Progenitor cell of endocrine pancreas (in vitro differentiated cells): ENCODE data around the gene PPARA. TPM values are rescaled to one million over a fixed set of nuclear protein-coding genes. Genes with fewer than 3 reads are reported as not detected.

Experiments
- DNase-seq: peaks from one replicate; pipeline ENCODE4 v3.0.0; 2021; ENCODE audit warnings: low spot score; ENCODE audit not compliant: unreplicated experiment
- H3K27ac Mint-ChIP-seq: 2 replicates; pipeline ENCODE4 v1.8.0; 2021; ENCODE audit warnings: mild to moderate bottlenecking, moderate library complexity, mixed read lengths
- H3K27me3 Mint-ChIP-seq: 2 replicates; pipeline ENCODE4 v1.8.0; 2021; ENCODE audit warnings: mixed read lengths
- H3K36me3 Mint-ChIP-seq: 2 replicates; pipeline ENCODE4 v1.8.0; 2022; ENCODE audit warnings: mixed read lengths; ENCODE audit not compliant: insufficient read depth
- H3K4me1 Mint-ChIP-seq: 2 replicates; pipeline ENCODE4 v1.8.0; 2021; ENCODE audit warnings: low read depth, mixed read lengths
- H3K4me3 Mint-ChIP-seq: 2 replicates; pipeline ENCODE4 v1.8.0; 2021; ENCODE audit warnings: low read depth, mild to moderate bottlenecking, moderate library complexity, mixed read lengths
- H3K9me3 Mint-ChIP-seq: 2 replicates; pipeline ENCODE4 v1.8.0; 2021; ENCODE audit warnings: low read depth, mixed read lengths
- total RNA-seq: library from RNA; stranded (reverse); gene quantifications from 2 replicates; pipeline ENCODE4 v1.2.1, GENCODE V29; 2021
- TF ChIP-seq, protein P1 (sequence below): fragments of 200-600 bp; sonication (generic); IDR thresholded peaks from one replicate; pipeline ENCODE4 v1.5.0; 2021; ENCODE audit warnings: antibody characterized with exemption, mild to moderate bottlenecking; ENCODE audit not compliant: unreplicated experiment

PPARA gene
- total RNA-seq, 1 donor from 2014 or later: 33.5 TPM

DNA sequence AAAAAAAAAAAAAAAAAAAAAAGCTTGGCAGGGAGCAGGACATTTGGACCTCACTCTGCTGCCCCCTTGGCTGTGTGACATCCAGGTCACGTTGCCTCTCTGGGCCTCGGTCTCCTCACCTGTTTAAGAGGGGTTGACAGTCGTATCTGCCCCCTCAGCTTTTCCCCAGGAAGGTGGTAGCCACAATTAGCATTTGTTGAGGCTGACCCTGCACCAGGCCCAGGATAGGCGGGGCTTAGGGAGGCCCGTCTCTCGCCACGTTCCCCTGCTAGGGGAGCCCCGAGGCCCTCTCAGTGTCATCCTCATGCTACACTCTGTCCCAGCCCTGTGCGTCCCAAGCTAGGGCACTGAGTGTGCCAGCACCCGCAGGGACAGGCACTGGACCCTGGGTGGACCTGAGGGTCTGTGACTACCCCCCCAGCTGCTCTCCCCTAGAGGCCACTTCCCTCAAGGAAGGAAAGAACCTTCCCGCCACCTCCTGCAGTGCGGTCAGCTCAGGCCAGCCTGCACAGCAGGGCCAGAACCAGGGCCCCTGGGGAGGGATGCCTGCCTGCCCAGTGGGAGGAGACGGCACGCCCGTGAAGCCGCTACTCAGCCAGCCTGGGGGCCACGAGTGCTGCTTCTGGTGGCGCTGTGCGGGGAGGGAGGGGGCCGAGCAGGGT, 38.5 kb upstream of the PPARA start:
- no peaks in the 10 kb centered on the region for H3K36me3 Mint-ChIP-seq
- no peaks in the 10 kb centered on the region for H3K27me3 Mint-ChIP-seq
- DNase-seq: no peak
- H3K27ac Mint-ChIP-seq: no peak overlapping the region
- no peak overlapping the region for H3K4me3 Mint-ChIP-seq
- H3K4me1 Mint-ChIP-seq: no peaks in the 10 kb centered on the region
- TF ChIP-seq, protein P1, sequence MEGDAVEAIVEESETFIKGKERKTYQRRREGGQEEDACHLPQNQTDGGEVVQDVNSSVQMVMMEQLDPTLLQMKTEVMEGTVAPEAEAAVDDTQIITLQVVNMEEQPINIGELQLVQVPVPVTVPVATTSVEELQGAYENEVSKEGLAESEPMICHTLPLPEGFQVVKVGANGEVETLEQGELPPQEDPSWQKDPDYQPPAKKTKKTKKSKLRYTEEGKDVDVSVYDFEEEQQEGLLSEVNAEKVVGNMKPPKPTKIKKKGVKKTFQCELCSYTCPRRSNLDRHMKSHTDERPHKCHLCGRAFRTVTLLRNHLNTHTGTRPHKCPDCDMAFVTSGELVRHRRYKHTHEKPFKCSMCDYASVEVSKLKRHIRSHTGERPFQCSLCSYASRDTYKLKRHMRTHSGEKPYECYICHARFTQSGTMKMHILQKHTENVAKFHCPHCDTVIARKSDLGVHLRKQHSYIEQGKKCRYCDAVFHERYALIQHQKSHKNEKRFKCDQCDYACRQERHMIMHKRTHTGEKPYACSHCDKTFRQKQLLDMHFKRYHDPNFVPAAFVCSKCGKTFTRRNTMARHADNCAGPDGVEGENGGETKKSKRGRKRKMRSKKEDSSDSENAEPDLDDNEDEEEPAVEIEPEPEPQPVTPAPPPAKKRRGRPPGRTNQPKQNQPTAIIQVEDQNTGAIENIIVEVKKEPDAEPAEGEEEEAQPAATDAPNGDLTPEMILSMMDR: no peak
- H3K9me3 Mint-ChIP-seq: no peaks in the 10 kb centered on the region

DNA sequence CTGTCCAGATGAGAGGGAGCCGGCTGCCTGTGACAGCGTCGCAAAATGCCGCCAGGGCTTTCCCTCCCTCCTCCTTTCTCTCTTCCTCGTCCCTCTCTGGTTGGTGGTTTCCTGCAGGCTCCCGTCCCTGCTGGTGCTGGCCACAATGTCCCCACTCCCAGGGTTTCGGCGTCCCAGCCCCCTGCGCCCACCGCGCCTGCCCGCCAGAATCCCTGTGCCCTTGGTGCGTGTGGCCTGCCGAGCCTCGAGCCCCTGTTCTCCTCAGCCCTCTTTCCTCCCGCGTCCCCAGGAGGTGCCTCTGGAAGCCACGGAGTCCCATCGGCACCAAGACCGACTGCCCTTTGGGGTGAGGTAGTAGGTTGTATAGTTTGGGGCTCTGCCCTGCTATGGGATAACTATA, 37.9 kb upstream of the PPARA start:
- Mint-ChIP-seq H3K27ac (no peak overlapping the region), H3K9me3 (no peaks in the 10 kb centered on the region), H3K4me3 (no peak overlapping the region), H3K36me3 (no peaks in the 10 kb centered on the region), H3K27me3 (no peaks in the 10 kb centered on the region), H3K4me1 (no peaks in the 10 kb centered on the region)
- DNase-seq: no peak
- TF ChIP-seq, protein P1: no peak

DNA sequence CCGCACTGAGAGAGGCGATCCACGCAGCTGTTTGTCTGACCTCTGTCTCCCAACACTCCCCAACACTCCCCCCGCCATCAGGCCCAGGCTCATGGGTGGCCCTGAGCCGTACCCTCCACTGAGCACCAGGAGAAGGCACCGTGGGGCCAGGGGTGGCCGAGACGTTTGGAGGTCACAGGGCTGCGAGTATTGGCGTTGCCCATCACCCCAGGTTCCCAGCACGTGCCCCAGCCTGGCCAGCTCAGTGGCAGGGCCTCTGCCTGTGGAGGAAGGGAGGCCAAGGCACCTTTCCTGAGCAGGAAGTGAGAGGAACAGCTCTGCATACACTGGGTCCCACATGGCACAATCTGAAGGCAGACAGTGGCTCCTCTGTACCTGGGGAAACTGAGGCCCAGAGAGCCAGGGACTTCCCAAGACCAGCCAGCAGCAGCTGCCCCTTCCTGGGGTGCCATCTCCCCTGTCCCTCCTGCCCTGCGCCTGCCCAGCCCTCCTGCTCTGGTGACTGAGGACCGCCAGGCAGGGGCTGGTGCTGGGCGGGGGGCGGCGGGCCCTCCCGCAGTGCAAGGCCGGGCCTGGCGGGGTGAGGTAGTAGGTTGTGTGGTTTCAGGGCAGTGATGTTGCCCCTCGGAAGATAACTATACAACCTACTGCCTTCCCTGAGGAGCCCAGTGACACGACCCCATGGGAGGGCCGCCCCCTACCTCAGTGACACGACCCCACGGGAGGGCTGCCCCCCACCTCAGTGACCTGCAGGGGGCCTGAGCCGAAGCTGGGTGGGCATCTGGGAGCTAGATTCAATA, 37.0 kb upstream of the PPARA start:
- H3K36me3 Mint-ChIP-seq: no peaks in the 10 kb centered on the region
- no peak for DNase-seq
- TF ChIP-seq, protein P1: no peak
- H3K4me1 Mint-ChIP-seq: no peaks in the 10 kb centered on the region
- H3K27me3 Mint-ChIP-seq: peaks cover 3% of the 10 kb centered on the region
- no peak overlapping the region for H3K27ac Mint-ChIP-seq
- H3K4me3 Mint-ChIP-seq: no peak overlapping the region
- H3K9me3 Mint-ChIP-seq: no peaks in the 10 kb centered on the region

DNA sequence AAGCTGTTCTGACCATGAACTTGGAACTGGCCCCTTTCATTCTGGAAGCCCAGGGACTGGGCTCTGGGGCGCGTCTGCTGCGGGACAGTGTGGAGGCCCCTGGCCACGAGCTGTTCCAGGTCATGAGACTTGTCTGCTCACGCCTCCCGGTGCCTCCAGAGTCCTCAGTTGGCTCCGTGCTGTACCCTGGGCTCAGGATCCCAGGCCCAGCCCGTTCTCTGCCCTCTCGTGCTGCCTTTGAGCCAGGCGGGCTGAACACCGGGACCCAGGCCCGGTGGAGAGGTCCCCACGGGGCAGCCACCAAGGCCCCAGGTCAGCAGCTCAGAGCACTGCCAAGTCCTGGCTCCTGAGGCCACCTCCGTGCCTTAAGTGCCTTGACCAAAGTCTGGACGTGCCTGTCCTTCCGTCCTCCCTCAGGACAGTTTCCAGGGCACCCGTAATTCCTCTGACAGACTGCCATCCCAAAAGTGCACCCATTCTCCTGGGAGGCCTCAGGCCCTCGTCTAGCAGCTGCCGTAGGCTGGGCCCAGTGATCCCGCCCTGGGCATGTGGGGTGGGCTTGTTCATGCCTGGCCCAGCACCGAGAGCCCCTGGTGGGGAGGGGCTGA, 36.3 kb upstream of the PPARA start:
- no peak for DNase-seq
- no peaks in the 10 kb centered on the region for H3K4me1 Mint-ChIP-seq
- H3K27me3 Mint-ChIP-seq: peaks cover 5% of the 10 kb centered on the region
- no peak overlapping the region for H3K4me3 Mint-ChIP-seq
- no peaks in the 10 kb centered on the region for H3K9me3 Mint-ChIP-seq
- H3K27ac Mint-ChIP-seq: no peak overlapping the region
- TF ChIP-seq, protein P1: no peak
- no peaks in the 10 kb centered on the region for H3K36me3 Mint-ChIP-seq

DNA sequence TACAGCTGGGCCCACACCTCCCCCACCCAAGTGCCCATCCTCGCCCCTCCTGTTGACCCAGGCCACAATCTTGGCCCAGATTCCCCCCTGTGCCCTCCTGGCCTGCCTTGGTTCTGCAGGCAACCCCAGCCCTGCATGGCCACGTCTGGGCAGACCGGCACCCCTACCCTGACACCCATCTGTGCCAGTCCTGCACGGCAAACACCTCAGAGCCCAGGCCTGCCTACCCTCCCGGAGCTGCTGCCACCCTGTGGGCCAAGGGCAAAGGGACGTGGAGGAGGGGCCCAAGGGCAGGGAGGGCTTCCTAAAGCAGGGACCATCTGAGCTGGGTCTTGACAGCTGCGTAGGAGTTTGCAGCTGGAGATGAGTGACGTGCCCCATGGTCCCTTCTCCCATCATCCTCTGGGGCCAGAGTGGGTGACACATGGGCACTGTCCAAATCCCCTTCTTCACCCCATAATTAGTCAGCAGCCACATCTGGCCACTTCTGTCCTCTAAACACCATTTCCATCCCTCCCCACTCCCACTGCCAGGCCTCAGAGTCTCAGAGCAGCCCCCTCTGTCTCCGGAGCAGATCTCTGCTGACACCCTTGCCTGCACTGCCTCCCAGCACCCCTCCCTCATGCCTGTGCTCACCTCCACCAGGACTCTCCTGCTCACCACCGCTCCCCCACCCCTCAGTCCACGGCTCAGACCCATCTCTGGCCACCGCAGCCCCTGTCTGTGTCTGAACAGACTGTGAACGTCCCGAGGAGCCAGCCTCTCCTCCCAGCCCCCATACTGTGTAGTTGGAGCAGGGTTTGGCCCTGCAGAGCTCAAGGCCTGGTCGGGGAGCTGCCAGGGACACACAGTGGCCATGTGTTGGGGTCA, 35.6 kb upstream of the PPARA start:
- H3K27ac Mint-ChIP-seq: no peak overlapping the region
- peaks cover 5% of the 10 kb centered on the region for H3K27me3 Mint-ChIP-seq
- no peak overlapping the region for H3K4me3 Mint-ChIP-seq
- H3K36me3 Mint-ChIP-seq: no peaks in the 10 kb centered on the region
- no peaks in the 10 kb centered on the region for H3K4me1 Mint-ChIP-seq
- no peaks in the 10 kb centered on the region for H3K9me3 Mint-ChIP-seq
- DNase-seq: no peak
- TF ChIP-seq, protein P1: no peak
